ENCODE results near the gene ABHD17C. TPM values are rescaled to one million over a fixed set of nuclear protein-coding genes. Genes with fewer than 3 reads are reported as not detected.
"Not testable (repeated sequence)": the region's sequence is repeated elsewhere in the genome, so short reads cannot be mapped to it uniquely, and the experiment has no call there.

Gene ABHD17C
- total RNA-seq, 1 experiment from 2014 or later: 11.9 TPM

GRCh38 chr15:80760960-80761359 is 65.8 kb downstream of the ABHD17C start:
- H3K9me3 Mint-ChIP-seq (ENCODE audit: unreplicated experiment): no peaks in the 10 kb centered on the region
- ChIA-PET CTCF (interaction anchor here (0.6 to 2.0 kb wide), 4 partner anchors 9 to 193 kb away, joined by 3 to 5 read pairs (median 4); no protein-coding TSS in a partner anchor), POLR2A (interaction anchor here (1.3 kb wide), 1 partner anchor 63 kb away, joined by 3 read pairs; no protein-coding TSS in a partner anchor)
- H3K4me1 Mint-ChIP-seq (ENCODE audit: insufficient read depth, unreplicated experiment): no peaks in the 10 kb centered on the region
- no peak for DNase-seq (ENCODE audit: unreplicated experiment)
- no TSS peak for BruUV-seq (replicated peaks)
- no peak overlapping the region for H3K4me3 Mint-ChIP-seq (ENCODE audit: unreplicated experiment)
- TF ChIP-seq CTCF (IDR thresholded peaks at IDR 0.05; ENCODE audit: unreplicated experiment): no peak
- intact Hi-C loops (cut with micrococcal nuclease): no loop called here
- H3K27me3 Mint-ChIP-seq (ENCODE audit: insufficient read depth, unreplicated experiment): no peaks in the 10 kb centered on the region
- no peak overlapping the region for H3K27ac Mint-ChIP-seq (ENCODE audit: low read depth, unreplicated experiment)
- H3K36me3 Mint-ChIP-seq (ENCODE audit: insufficient read depth, unreplicated experiment): peaks cover 4% of the 10 kb centered on the region

- no peak for TF ChIP-seq CTCF (IDR thresholded peaks at IDR 0.05; ENCODE audit: unreplicated experiment)
- H3K27ac Mint-ChIP-seq (ENCODE audit: low read depth, unreplicated experiment): no peak overlapping the region
- no peaks in the 10 kb centered on the region for H3K27me3 Mint-ChIP-seq (ENCODE audit: insufficient read depth, unreplicated experiment)
- BruUV-seq (replicated peaks): no TSS peak
- ChIA-PET CTCF (interaction anchor here (0.6 to 2.0 kb wide), 2 partner anchors 10 to 194 kb away, joined by 3 to 5 read pairs; no protein-coding TSS in a partner anchor), POLR2A (no interaction called here)
- intact Hi-C loops (cut with micrococcal nuclease): no loop called here
- peak; percentile 14 for DNase-seq (ENCODE audit: unreplicated experiment)
- H3K36me3 Mint-ChIP-seq (ENCODE audit: insufficient read depth, unreplicated experiment): no peaks in the 10 kb centered on the region
- no peaks in the 10 kb centered on the region for H3K4me1 Mint-ChIP-seq (ENCODE audit: insufficient read depth, unreplicated experiment)
- no peak overlapping the region for H3K4me3 Mint-ChIP-seq (ENCODE audit: unreplicated experiment)
- H3K9me3 Mint-ChIP-seq (ENCODE audit: unreplicated experiment): no peaks in the 10 kb centered on the region
These were observed 66.6 kb downstream of the ABHD17C start for GRCh38 chr15:80761754-80762153.

DNA sequence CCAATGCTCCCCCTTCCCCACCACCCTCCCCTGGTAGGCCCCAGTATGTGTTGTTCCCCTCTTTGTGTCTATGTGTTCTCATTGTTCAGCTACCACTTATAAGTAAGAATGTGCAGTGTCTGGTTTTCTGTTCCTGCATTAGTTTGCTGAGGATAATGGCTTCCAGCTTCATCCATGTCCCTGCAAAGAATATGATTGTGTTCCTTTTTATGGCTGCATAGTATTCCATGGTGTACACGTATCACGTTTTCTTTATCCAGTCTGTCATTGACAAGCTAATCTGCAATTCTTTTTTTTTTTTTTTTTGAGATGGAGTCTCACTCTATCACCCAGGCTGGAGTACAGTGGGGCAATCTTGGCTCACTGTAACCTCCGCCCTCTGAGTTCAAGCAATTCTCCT is 68.1 kb downstream of the ABHD17C start:
- H3K36me3 Mint-ChIP-seq (ENCODE audit: insufficient read depth, unreplicated experiment); H3K27me3 Mint-ChIP-seq (ENCODE audit: insufficient read depth, unreplicated experiment); H3K9me3 Mint-ChIP-seq (ENCODE audit: unreplicated experiment); H3K4me3 Mint-ChIP-seq (ENCODE audit: unreplicated experiment); BruUV-seq (replicated peaks); H3K27ac Mint-ChIP-seq (ENCODE audit: low read depth, unreplicated experiment); DNase-seq (ENCODE audit: unreplicated experiment); H3K4me1 Mint-ChIP-seq (ENCODE audit: insufficient read depth, unreplicated experiment); intact Hi-C loops (cut with micrococcal nuclease): not testable (repeated sequence)
- POLR2A ChIA-PET: interaction anchor here (0.6 to 0.7 kb wide), 2 partner anchors 16 to 1428 kb away, joined by 3 read pairs; partner anchors contain the start of gene CEMIP
- CTCF ChIA-PET: interaction anchor here (0.5 to 1.7 kb wide), 5 partner anchors 13 to 454 kb away, joined by 3 to 10 read pairs (median 7); partner anchors contain the start of gene CEMIP

DNA sequence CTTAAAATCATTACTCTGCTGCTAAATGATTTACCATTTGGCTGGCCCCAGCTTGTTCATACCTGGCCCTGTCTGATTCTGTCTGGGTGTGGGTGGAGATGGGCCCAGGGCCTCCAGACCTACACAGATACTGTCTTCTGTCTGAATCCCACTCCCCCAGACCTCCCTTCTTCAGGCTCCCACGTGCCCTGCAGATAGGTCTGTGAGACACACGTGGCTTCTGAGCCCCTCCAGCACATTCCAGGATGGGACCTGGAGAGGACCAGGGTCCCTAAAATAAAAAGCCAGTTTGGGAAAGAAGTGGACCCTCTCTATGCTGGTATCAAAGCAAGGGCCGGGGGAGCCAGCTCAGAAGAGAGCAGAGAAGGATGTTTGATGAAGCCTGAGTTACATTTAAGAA is 69.4 kb downstream of the ABHD17C start:
- Mint-ChIP-seq H3K27me3 (ENCODE audit: insufficient read depth, unreplicated experiment) (no peaks in the 10 kb centered on the region), H3K4me1 (ENCODE audit: insufficient read depth, unreplicated experiment) (no peaks in the 10 kb centered on the region), H3K4me3 (ENCODE audit: unreplicated experiment) (no peak overlapping the region), H3K9me3 (ENCODE audit: unreplicated experiment) (no peaks in the 10 kb centered on the region), H3K27ac (ENCODE audit: low read depth, unreplicated experiment) (no peak overlapping the region), H3K36me3 (ENCODE audit: insufficient read depth, unreplicated experiment) (no peaks in the 10 kb centered on the region)
- TF ChIP-seq CTCF (IDR thresholded peaks at IDR 0.05; ENCODE audit: unreplicated experiment): no peak
- CTCF ChIA-PET: interaction anchor here (0.6 to 1.7 kb wide), 5 partner anchors 12 to 641 kb away, joined by 3 to 7 read pairs (median 5); partner anchors contain the start of gene CEMIP
- POLR2A ChIA-PET: interaction anchor here (0.6 to 0.7 kb wide), 2 partner anchors 99 to 144 kb away, joined by 3 read pairs; no protein-coding TSS in a partner anchor
- no peak for DNase-seq (ENCODE audit: unreplicated experiment)
- intact Hi-C loops (cut with micrococcal nuclease): no loop called here
- BruUV-seq (replicated peaks): no TSS peak

All from MCF 10A (cell line).